Hematopoietic multipotent progenitor cell treated with erythropoietin and hydrocortisone succinate and interleukin-3 and kit ligand, for 17 days (in vitro differentiated cells): ENCODE measurements around the gene MAS1L.
"Not testable (repeated sequence)": the region's sequence is repeated elsewhere in the genome, so short reads cannot be mapped to it uniquely, and the experiment has no call there.

ENCODE experiments used
- DNase-seq: peaks from one replicate; pipeline ENCODE4 v3.0.0-alpha.2; 2015; ENCODE audit warnings: low spot score

MAS1L gene

DNA sequence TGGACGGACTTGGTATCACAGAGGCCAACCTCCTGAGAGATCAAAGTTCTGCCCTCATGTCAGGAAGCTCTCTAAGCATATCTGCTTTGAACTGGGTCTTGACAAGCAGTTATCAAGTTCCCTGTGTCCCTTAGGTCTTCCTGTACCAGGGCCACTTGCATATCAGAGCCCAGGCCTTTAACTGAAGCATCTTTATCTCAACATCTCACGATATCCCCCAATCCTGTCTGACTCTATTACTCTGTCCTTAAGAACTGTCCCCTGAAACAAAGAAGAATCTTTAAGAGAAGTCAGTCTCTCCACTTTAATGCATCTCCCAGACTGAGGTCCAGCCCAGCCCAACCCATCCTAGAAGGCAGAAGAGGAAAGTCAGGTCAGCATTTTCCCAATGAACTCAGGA is 8.2 kb downstream of the MAS1L start:
- DNase-seq: no peak

DNA sequence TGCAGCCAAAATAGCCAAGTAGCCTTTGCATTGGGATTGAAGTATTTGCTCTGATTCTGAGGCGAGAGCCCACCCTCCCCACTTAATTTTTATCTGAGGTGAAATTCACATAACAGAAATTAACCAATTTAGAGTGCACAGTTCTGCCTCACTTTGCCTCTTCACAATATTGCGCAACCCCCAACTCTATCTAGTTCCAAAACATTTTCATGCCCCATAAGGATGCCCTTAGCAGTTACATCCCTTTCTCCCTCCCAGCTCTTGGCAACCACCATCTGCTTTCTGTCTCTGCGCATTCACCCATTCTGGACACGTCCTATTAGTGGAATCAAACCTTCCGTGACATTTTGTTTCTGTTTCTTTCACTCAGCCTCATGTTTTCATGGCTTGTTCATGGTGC is 9.0 kb downstream of the MAS1L start:
- DNase-seq: no peak

DNA sequence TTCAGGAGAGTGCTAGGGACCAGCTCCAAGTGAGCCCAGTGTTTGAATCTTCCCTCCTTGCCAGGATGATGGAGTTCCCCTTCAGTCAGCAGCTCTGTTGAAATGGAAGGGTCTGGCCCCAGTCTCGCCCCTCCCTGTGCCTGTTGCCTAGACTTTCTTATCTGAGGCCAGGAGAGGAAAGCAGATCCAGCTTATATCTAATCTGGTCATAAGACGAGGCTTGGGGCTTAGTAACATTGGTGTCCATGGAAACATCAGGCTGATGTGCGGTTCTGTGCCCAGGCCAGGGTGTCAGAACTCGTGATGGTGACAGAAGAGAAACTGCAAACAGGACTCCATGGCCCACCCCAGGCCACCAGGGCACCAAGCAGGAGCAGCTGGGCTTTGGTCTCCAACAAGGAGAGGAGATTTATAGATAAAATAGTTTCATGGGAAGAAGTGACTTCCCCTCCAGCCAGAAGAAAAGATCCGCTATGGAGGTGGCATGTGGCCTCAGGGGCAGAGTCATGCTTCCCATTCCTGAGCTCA is 9.8 kb downstream of the MAS1L start:
- DNase-seq: no peak

DNA sequence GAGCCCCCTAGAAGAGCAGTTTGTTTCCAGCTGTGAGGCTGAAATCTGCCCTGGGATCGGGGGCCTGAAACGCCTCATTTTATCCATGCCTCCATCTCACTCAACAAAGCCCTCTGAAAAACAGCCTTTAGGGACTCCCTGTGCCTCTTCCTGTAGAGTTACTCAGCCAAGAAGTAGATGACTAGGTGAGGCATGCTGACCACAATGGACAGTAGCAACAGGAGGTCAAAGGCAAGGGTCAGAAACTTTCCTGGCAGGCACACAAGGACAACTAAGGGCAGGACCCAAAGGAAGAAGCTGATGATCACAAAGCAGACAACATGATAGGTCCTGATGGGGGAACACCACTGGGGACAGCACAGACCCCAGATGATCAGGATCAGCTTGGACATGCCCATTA is 12.8 kb downstream of the MAS1L start:
- no peak for DNase-seq

DNA sequence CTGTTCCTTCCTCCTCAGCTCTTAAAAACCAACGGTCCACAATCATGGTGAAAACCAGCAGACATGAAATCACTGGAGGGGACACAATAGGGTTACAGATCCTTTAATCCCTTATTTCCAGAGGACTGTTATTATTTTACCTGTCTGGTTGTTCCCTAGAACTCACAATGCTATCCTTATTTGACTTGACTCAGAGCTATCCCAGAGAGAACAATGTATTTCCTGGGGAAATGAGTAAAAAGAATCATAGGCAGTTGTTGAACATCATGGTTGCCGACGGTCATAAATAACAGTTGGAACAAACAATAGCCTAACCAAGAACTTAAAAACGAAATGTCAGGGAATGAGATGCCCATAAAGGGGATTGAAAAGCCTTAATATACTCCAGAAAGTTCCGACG is 21.5 kb downstream of the MAS1L start:
- DNase-seq: no peak

DNA sequence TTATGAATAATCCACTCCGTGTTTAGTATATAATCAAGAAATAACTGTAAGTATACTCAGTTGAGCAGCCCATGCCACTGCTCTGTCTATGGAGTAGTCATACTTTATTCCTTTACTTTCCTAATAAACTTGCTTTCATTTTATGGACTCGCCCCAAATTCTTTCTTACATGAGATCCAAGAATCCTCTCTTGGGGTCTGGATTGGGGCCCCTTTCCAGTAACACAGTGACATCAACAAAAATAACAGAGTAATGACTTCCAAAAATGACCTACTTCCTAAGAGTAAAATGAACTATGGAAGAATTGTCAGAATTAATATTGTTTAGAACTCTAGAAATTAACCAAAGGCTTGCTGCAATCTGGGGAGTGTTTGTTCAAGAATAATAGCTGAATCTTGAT is 22.0 kb downstream of the MAS1L start:
- DNase-seq: no peak

DNA sequence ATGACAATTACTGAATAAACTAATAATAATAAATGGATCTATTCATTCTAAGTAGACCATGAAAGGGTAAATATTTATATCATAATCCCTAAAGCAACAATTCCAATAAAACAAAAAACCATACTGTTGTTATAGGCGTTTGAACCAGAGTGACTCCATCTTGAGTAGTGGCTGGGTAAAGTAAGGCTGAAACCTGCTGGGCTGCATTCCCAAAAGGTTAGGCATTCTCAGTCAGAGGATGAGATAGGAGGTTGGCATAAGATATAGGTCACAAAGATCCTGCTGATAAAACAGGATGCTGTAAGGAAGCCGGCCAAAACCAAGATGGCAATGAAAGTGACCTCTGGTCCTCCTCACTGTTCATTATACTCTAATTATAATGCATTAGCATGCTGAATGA is 22.5 kb downstream of the MAS1L start:
- no peak for DNase-seq

DNA sequence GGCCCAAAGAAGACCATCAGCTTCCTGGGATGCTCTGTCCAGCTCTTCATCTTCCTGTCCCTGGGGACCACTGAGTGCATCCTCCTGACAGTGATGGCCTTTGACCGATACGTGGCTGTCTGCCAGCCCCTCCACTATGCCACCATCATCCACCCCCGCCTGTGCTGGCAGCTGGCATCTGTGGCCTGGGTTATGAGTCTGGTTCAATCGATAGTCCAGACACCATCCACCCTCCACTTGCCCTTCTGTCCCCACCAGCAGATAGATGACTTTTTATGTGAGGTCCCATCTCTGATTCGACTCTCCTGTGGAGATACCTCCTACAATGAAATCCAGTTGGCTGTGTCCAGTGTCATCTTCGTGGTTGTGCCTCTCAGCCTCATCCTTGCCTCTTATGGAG is 25.7 kb downstream of the MAS1L start:
- DNase-seq: no peak

DNA sequence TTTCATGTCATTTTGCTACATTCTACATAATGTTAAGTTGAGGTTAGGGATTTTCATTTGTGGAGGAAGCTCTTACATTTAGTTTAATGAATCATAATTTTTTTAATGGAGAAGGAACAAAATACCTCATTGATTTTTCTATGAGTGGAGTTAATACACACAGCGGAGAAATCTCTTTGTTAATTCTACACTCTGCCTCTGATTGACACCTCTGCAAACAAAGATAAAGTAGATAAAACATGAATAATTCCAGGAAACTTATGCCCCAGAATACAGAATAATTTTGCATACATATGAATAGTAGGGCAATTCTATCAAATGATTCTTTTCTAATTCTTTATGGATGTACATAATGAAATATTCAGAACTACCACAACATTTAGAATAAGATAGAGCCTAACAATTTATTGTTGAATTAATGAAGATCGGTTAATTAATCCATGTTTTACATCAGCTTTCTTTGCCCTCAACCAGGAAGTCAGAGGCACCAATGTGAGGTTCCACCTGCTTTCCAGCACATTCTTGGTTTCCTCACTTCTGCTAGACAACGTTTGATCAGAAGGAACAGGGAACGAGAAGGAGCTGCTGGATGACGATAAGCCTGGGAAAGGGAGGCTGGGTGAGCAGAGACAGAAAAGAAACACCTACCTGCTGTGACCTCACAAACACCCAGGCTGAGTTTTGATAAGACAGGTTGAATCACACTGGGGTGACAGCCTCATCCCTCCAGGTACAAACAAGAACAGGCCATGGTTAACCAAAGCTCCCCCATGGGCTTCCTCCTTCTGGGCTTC is 26.5 kb downstream of the MAS1L start:
- no peak for DNase-seq

DNA sequence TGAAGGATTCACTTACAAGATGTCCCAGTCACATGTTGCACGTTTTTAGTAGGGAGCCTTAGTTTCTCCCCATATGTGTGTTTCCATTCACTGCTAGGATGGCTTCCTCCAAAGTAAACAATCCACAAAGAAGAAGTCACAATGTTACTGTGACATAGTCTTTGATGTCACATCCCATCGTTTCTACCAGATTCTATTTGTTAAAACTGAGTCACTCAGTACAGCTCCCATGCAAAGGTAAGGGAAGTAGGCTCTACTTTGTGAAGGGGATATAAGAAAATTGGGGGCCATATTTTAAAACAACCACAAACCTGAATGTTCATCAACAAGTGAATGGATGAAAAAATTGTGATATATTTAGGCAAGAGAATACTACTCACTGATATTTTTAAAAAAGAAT is 30.8 kb downstream of the MAS1L start, which contains the start of the genes OR11A1 and OR2H1:
OR11A1 (minus strand) TSS at position 101 of the 400 bp plus-strand sequence. CDS start 29,430 bp downstream, outside the sequence.
OR2H1 (plus strand) TSS at position 185 of the 400 bp plus-strand sequence. CDS start 4,615 bp downstream, outside the sequence.
- no peak for DNase-seq

DNA sequence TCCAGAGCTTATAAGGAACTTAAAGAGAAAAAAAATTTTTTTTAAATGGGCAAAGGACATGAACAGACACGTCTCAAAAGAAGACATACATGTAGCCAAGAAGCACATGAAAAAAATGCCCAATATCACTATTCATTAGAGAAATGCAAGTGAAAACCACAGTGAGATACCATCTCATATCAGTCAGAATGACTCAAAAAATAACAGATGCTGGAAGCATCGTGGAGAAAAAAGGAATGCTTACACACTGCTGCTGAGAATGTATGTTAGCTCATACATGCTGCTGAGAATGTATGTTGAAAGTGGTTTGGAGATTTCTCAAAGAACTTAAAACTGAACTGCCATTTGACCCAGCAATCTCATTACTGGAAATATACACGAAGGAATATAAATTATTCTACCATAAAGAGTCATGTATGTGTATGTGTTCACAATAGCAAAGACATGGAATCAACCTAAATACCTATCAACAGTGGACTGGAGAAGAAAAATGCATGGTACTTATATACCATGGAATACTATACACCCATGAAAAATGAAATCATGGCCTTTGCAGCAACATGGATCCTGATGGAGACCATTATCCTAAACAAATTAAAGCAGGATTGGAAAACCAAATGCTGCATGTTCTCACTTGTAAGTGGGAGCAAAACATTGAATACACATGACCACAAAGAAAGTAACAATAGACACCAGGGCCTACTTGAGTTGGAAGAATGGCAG is 36.1 kb downstream of the MAS1L start:
- DNase-seq: no peak

DNA sequence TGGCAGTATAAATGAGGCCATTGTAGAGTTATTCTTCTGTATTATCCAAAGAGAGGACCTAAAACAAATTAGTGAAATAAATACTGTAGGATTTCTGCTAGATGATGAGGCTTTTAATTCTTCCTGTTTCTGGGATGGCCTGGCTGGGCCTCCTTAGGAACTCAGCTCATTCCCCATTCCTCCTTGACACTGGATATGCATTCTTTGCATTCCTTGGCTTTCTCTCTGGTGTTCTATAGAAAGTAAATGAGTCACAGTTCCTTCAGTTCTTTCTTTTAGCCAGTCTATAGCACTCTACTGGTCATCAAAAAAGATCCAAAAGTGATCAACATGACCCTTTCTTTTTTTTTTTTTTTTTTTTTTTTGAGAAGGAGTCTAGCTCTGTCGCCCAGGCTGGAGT is 40.1 kb downstream of the MAS1L start:
- no peak for DNase-seq

DNA sequence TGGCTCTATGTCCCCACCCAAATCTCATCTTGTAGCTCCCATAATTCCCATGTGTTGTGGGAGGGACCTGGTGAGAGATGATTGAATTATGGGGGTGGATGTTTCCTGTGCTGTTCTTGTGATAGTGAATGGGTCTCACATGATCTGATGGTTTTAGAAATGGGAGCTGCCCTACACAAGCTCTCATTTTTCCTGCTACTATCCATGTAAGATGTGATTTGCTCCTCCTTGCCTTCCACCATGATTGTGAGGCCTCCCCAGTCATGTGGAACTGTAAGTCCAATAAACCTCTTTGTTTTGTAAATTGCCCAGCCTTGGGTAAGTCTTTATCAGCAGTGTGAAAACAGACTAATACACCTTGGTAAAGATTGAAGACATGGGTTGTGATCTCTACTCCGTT is 43.7 kb downstream of the MAS1L start:
- not testable (repeated sequence) for DNase-seq

DNA sequence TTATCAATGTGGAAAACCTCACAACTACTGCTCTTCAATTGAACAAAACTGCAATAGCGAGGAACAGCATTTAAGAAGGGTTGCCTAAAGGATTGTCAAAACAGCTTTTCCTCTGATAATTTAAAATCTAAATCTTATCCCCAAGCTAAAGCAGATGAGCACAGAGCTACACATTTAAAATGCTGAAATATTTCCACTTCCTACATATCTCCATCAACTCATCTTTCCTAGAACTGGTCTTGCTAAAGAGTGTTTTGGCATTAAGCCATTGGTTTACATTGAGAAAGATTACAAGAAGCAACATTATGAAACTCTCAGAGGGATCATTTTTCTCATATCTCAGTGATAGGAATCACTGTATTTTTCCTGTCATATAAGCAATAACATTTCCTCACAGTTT is 45.0 kb downstream of the MAS1L start:
- DNase-seq: no peak

DNA sequence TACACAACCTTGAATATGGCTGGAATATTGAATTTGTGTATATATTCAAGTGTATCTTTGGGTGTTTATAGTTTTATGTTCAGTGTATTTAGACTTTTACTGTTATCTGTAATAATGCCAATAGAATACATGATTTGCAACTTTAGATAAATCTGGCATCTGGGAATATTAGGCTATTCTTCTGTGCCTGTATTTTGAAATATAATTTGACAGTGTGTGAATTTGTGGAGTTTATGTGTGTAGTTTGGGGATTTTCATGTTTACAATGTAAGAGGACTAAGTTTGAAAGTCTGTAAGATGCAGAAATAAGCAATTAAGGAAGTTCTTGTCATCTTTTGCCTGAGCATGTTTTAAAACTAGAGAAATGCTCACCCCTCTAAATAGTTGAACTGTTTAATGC is 48.8 kb downstream of the MAS1L start, which contains the start of gene OR10C1:
OR10C1 (plus strand) TSS at position 301 of the 400 bp plus-strand sequence. CDS start 710 bp downstream, outside the sequence.
- DNase-seq: no peak

DNA sequence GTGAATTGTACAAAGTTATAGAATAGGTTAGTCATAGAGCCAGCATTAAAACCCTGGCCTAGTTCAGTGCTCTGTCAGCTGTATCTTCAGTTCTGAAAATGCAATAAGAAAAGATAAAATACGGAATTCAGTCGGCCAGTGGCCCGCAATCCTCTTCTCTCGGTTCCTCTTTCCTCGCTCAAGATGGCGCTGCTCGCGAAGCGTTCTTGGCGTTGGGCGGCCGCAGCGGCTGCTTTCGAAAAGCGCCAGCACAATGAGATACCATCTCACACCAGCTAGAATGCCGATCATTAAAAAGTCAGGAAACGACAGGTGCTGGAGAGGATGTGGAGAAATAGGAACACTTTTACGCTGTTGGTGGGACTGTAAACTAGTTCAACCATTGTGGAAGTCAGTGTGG is 51.0 kb downstream of the MAS1L start:
- DNase-seq: not testable (repeated sequence)
